GM19025 (cell line): ENCODE results near the gene CDC7.
"Not testable (repeated sequence)": the region's sequence is repeated elsewhere in the genome, so short reads cannot be mapped to it uniquely, and the experiment has no call there.

ENCODE experiments used
- ATAC-seq: cut with Tn5 transposase; IDR thresholded peaks from one replicate; pipeline ENCODE4 v1.9.1; 2021; ENCODE audit warnings: mild to moderate bottlenecking, low read depth, moderate library complexity; ENCODE audit not compliant: unreplicated experiment

Gene CDC7

DNA sequence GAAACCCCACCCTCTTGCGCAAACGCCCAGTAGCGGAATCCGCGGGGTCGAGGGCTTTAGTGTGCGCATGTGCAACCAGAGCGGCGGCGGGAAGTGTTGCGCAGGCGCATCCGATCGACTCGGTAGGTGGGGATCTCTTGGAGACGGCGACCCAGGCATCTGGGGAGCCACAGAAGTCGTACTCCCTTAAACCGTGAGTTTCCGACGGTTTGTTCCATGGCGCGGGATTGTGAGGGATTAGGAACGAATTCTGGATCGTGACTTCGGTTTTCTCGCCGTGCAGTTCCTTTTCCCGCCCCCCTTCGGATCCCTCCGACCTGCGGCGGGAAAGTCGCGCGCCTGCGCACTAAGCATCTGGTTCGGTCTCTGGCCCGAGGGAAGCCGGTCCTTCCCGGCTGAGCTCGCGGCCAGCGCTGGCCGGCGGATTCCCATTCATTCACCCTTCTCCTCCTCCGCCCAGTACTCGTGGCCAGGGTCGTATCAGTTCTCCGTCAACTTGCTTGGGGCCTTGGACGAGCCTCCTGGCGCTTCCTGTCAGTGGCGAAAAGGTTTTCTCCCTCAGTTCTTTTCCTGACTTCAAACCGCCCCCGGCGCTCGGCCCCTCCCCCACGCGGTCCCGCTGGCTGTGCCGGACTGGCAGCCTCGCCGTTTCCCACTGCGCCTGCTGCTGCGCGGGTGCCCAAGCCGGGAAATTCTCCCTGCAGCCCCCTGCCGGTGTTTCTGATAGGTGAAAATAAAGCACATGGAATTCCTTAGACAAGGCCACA, at the start of gene CDC7:
CDC7 (plus strand) TSS at position 96 of the 767 bp plus-strand sequence. CDS start 866 bp downstream, outside the sequence.
- peak; percentile 79 for ATAC-seq

DNA sequence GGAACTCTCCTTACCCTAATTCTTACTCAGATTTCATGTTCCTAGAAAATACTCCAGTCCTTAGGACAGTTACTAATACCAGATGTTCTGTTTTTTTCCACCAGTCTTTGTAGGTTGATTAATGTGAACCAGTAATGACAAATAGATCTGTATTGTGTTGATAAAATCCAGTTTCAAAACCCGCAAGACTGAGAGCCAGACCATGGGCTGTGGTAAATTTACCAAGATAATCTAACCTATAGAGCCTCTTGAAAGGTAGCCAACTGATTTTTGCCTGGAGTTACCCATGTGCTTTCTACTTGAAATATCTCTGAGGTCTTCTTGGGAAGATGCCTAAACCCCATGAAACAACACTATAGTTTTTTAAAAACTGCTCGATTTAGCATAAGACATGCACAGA, 46.5 kb upstream of the CDC7 start:
- ATAC-seq, result no peak

DNA sequence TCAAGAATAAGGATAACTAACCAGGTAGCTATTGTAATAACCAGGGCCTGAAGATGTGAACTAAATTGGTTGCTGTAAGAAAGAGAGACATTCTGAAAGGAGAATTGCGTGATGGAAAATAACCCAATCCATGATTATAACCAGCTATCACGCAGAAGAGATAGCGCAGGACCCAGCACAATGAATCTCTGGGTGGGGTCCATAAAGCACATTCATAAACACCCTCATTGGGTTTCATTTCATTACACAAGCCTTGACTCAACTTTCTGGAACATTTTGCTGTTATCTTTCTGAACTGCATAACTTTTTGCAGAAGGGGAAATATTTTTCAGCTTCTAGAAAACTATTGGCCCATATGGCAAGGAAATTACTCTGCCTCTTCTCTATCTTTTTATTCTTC, 45.3 kb upstream of the CDC7 start:
- no peak for ATAC-seq

DNA sequence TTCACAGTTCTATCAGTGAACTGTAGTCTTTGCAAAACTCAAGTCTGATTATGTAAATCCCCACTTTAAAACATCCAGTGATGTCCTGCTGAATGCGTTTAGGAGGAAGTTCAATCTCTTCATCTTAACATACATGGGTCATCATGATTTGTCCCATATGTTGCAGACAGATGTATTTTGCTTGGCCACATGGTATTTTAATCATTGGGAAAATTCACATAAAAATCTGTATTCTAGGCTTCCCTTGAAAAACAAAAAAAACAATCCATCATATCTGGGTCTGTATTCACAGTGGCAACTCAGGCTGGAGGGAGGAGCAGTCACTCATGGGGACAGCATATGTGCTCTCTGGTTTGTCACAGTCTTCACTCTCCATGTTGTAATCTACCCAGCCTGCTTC, 44.8 kb upstream of the CDC7 start:
- no peak for ATAC-seq

DNA sequence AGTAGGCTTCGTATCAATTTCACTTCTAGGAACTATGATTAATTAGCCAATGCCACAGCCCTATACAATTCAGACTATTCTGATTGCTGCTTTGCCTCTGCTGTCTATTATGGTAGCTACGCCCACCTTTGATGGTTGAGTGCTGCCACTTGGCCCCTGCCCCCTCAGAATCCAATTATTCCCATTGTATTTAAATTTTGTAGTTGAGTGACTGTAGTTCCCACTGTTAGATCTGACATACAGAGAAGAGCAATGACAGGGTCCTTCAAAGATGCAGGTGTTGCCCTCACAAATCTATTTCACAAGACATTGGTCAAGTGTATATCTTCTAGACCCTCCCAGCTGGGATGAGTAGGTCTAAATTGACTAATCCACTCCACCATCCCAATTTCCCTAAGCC, 35.3 kb upstream of the CDC7 start:
- ATAC-seq, result not testable (repeated sequence)

DNA sequence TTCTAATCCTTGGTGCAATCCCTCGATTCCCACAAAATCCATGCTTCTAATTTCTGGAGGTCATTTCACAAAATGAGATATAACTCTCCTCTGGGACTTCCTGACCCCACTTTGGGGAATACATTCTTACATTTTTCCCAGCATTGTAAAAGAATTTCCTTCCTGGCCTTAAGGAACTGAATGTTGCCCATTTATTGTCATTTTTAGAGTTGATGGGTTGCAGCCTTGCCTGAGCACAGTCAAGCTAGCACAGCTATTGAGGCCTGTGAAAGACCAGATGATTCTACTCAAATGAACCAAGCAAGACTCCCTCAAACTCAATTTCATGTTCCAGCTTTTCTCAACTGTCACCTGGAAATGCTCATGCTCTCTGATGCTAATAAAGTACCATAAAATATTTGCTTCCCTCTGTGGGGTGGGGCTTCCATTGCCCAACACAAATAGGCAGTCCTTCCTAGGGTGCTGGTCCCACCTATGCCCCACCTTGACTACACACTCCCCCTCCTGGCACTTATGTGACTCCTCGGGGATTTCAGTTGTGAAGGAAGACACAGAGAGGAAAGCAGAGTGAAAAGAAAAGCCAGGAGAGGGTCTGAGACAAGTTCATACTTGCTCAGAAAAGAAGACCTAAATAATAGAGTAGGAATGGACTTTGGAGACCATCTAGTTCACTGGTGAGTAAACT, 24.0 kb upstream of the CDC7 start:
- no peak for ATAC-seq

DNA sequence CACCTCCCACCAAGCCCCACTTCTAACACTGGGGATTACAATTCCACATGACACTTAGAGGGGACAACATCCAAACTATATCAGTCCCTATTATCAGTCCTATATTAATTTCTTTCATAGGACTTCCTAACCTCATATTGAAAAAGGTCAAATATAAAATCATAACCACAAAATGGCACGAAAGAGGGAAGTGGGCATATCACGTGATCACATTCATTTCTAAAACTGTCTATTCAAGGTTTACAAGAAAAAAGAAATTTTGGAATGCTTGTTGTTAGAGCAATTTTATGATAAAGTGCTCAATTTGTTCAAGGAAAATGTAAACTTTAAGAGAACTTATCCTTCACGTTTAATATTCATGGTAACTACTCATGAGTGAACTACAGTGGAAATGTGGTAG, 13.2 kb upstream of the CDC7 start:
- no peak for ATAC-seq

DNA sequence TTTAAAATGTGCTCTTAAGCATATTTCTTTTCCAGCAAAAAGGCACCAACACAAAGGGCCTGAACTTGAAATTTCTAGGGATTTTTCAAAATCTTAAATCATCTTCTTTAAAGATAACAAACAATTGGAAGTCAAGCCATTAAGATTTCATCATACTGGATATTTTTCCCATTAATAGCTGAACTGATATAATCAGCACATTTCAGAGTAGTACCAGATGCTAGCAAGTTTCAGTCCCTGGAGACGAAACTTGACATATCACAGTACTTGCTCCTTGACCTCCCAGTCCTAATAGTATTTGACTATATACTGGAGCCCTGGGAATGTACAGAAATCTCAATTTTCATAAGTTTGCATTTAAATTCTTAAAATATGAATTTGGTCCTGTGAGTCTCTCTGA, 10.2 kb upstream of the CDC7 start:
- ATAC-seq, result no peak

DNA sequence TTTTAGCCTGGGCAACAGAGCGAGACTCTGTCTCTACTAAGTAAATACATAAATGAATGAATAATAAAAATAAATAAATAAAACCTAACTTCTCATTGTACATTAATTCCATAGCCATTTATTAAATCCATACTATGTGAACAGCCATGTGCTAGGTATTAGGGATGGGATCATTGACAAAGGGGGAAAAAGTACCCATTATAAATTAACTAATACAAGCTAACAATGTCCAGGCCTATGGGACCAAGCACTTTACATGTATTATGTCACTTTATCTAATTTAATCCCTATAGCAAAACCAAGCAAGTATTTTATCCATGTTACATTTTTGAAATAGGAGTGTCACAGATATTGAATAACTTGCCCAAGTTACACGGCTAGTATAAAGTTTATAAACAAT, 2.6 kb upstream of the CDC7 start:
- ATAC-seq, result no peak

DNA sequence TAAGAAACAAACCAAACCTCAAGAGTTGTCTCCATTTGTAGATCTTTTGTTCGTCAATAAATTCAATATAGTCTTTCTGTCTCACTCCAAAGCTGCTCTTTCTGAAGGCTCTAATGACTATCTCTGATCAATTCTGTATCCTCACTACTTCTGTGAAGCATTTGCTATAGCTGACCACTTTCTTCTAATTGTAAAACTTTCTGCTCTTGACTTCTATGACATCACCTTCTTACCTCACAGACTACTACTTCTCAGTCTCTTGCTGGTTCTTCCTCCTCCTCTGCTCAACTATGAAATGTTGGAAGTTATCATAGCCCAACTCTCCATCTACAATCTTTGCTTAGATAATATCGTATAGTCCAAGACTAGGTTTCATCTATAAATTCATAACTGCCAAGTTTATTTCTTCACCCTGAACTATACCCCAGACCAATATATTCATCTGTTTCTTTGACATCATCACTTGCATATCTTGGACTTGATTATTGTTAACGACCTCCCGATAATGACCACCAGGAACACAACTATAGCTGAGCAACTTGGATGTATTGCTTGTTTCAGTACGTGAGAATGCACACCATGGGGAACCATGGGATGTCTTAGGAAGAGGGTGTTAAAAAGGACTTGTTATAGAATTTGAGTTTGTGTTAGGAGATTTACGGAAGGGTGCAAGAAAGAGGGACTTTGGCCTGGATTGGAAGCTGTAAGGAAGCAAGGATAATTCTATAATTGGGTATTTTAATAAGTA, 2.0 kb upstream of the CDC7 start:
- no peak for ATAC-seq

DNA sequence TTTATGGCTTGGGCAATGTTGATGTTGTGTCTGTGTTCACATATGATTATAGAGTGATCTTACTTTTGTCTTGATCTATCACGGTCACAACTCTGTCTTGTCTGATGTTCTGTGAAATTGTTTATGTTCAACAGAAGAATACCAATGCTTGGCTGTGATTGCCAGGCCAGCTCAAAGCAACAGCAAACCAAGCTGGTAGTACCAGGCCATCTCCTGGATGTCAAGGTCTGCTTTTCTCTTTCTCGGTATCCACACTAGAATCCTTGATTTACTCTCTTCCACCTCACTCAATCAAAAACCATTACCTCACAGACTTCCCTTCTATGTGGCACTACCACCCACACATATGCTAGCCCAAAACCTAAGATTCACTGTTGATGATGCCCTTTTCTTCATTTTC, 1.3 kb upstream of the CDC7 start:
- no peak for ATAC-seq

DNA sequence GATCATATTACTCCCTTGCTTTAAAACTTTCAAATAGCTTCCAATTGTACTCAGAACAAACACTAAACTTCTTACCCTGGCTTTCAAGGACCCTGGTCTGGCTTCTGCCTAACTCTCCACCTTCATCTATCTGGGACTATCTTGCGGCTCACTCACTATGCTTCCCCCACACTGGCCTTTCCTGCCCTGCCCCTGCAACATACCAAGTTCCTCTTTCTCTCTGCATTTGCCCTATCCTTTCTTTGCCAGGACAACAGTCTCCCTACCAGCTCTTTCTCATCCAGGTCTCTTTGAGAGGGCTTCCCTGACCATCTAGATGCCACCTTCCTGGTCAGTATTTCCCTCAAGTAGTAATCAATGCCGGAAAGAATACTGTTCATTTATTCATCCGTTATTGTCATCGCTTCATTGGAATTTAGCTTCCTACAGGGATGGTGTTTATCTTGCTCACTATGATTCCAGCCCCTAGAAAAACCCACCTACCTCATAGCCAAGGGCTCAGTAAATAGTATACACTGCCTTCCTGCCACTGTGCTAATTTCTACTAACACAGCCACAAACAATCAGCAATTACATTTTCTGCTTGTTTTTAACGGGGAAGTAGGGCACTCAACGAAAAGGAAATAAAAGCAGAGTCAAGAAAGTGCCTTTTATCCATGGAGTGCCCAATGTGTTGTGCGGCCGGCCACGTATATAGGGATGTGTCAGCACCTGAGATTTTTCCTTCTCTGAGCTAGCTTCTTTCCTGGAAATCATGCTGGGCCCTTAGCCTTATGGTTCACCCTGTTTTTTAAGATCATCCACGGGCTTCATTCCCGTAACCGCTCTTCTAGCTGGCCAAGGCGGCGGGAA, 521 bp upstream of the CDC7 start:
- peak; percentile 9 for ATAC-seq

DNA sequence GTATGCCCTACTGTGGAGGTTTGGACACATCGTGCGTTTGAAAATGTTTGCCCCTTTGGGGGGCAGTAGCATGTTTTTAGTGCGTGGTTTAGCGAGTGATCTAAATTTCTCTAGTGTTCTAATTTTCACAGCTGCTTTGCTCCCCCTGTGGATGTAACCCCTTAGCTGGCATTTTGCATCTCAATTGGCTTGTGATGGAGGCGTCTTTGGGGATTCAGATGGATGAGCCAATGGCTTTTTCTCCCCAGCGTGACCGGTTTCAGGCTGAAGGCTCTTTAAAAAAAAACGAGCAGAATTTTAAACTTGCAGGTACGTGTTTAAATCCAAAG, 836 bp downstream of the CDC7 start:
- ATAC-seq, result peak; percentile 5

DNA sequence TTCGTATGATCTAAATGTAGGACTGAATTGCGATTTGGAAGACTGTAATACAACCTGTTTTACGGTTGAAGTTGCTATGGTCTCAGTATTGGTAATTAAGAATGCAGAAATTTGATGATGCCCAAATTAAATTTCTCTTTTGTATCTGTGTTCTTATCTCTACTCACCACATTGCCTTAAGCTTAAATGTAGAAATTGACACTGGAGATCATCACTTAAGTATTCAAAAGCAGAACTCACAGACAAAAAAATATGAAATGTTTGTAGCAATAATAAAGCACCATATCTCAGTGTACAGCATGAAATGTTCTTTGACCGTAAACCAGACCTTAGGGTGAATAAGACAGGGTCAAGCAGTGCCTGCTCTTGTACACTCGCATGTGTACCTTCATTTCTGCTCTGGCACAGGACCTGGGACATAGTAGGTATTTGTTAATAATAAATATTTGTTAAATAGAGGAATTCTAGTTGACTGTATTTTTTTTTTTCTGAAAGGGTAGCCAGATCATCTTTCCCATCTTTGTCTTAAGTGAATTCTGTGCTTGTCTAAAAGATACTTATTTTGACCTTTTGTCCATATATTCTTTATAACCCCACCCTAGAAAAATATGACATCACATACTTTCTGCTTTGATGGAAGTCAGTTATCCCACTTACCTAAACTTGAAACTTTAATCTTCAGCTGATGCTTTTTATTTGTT, 1.5 kb downstream of the CDC7 start:
- no peak for ATAC-seq

DNA sequence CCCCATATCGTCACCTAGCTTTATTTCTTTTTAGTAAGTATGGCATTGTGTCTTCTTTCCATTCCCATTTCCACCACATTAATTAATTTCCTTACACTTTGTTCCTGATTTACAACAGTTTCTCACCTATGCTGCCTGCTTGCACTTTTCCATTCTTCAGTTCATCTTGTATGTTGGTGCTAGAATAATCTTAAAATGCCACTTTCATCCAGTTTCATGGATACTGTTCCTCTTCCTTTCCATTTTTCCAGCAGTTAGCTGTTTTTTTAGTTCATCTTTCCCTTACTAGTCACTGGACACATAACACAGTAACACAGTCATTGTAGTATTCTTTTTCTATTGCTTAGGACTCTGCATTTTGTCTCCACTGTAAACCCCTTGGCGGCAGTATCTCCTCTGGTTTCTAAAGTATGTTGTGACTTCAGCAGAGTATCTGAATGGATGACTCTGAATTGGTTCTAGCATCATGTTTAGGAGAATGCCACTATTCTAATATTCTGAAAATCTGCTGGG, 2.1 kb downstream of the CDC7 start:
- no peak for ATAC-seq

DNA sequence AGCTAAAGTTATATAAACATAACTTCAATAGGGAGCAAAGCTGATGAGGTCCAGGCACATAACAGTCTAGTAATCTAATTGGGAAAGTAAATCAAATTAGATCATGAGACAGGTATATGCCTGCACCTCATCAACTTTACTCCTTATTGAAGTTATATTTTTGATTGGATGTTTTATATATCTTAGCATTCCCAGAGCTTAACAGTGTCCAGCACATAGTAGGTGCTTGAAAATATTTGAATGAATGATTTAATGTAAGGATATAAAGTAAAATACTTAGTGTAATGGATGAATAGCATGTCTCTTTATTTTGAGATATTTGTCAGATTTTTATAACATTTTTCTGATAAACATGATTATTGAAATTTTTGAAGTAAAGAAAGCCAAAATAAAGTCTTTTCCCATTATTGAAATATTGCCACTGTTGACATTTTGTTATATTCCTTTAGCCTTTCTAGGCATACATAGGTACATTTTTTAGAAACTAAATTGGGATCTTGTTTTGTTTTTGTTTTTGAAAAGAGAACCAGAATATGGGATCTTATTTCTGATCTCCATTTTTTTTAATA, 2.8 kb downstream of the CDC7 start:
- no peak for ATAC-seq

DNA sequence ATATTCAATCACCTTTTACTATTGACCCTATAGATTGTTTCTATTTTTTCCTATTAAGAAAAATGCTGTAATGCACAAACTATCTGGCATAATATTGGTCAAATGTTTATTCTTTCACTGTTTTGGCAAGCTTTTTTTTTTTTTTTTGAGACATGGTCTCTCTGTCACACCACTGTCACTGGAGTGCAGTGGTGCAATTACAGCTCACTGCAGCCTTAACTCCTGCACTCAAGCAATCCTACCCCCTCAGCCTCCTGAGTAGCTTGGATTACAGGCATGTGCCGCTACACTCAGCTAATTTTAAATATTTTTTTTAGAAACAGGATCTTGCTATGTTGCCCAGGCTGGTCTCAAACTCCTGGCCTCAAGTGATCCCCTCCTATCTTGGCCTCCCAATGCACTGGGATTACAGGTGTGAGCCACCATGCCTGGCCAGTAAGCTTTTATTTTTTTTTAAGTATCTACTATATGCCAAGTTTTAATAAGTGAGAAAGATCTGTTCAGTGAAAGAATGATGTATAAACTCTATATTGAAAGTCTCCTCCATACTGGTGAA, 3.4 kb downstream of the CDC7 start:
- ATAC-seq, result no peak

DNA sequence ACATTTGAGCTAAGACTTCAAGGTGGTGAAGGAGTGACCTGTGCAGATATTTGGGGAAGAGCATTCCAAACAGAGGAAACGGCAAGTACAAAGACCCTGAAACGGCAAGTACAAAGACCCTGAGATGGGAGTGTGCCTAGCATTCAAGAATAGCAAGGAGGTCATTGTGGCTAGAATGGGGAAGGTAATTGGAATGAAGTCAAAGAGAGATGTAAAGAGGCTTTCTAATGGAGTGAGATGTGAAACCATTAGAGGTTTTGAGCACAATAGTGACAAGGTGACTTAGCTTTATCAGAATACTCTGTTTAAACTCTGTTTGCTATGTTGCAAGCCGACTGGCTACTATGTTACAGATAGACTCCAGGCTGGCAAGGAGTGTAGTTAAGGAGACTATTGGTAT, 4.4 kb downstream of the CDC7 start:
- ATAC-seq, result no peak

DNA sequence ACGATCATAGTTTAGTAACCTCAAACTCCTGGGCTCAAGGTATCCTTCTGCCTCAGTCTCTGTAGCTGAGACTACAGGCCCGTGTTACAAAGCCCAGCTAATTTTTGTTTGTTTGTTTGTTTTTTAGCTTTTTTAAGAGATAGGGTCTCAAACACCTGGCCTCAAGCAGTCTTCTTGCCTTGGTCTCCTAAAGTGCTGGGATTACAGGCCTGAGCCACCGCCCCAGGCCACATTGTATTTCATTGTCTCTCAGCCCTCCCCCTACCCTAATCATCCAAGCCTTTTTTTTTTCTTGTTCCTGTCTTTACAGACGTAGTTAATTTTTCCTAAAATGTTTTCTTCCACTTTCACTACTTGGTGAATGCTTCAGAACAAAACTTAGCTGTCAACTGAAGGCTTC, 5.4 kb downstream of the CDC7 start:
- ATAC-seq, result no peak
